CD4-positive, alpha-beta T cell (primary cell): ENCODE results near the gene CLSTN3. TPM values are rescaled to one million over a fixed set of nuclear protein-coding genes. Genes with fewer than 3 reads are reported as not detected.

Experiments used
- ATAC-seq: fragments of 200-7000 bp; cut with Tn5 transposase; one replicate; pipeline ENCODE4 v1.10.0; 2022; ENCODE audit warnings: mild to moderate bottlenecking; ENCODE audit not compliant: poor library complexity
- CTCF ChIA-PET: fragments of 350-600 bp; sonication (Branson Sonifier 250); formaldehyde crosslinking; loops from one replicate; lab custom pipeline; 2021; ENCODE audit warnings: antibody characterized with exemption, inconsistent platforms; lab: Charles Lee
- POLR2A ChIA-PET: fragments of 350-600 bp; sonication (Branson Sonifier 250); formaldehyde crosslinking; loops from one replicate; lab custom pipeline; 2021; ENCODE audit warnings: antibody characterized with exemption, inconsistent platforms; lab: Charles Lee
- DNase-seq, 14 experiments: peaks; one replicate each; pipeline ENCODE4 v3.0.0-alpha.2; 2013 to 2020; ENCODE audit warnings: mixed read lengths in 2 of 14
- H3K27ac ChIP-seq, 2 donors: one replicate each; pipeline versions ENCODE4 v1.5.1 to v1.7.0; 2013; ENCODE audit warnings: low read length in 2 of 2, low read depth in 1 of 2, mild to moderate bottlenecking in 1 of 2
- H3K27me3 ChIP-seq, 2 experiments: 1 replicate in 1 of 2; 2 replicates in 1 of 2; pipeline versions ENCODE4 v1.6.1 to v1.7.0; 2013; ENCODE audit warnings: low read length in 2 of 2, control low read depth in 1 of 2, mild to moderate bottlenecking in 1 of 2, moderate library complexity in 1 of 2; ENCODE audit not compliant: insufficient read depth in 2 of 2, control insufficient read depth in 1 of 2
- H3K36me3 ChIP-seq: one replicate; pipeline ENCODE4 v1.6.1; 2013; ENCODE audit warnings: low read length, control low read depth; ENCODE audit not compliant: insufficient read depth
- H3K4me1 ChIP-seq: one replicate; pipeline ENCODE4 v1.6.1; 2013; ENCODE audit warnings: low read length, control low read depth; ENCODE audit not compliant: insufficient read depth
- H3K4me3 ChIP-seq: one replicate; pipeline ENCODE4 v1.5.1; 2013; ENCODE audit warnings: mild to moderate bottlenecking, low read length, moderate library complexity
- H3K9me3 ChIP-seq, 2 experiments: 1 replicate in 1 of 2; 2 replicates in 1 of 2; pipeline versions ENCODE4 v1.6.1 to v1.7.0; 2013; ENCODE audit warnings: low read length in 2 of 2, mild to moderate bottlenecking in 2 of 2, control low read depth in 1 of 2, moderate library complexity in 1 of 2; ENCODE audit not compliant: control insufficient read depth in 1 of 2, insufficient read depth in 1 of 2
- H3K27ac Mint-ChIP-seq: one replicate; pipeline ENCODE4 v1.8.0; 2020; ENCODE audit warnings: mixed read lengths
- H3K27me3 Mint-ChIP-seq: one replicate; pipeline ENCODE4 v1.8.0; 2021; ENCODE audit warnings: mixed read lengths
- H3K36me3 Mint-ChIP-seq: one replicate; pipeline ENCODE4 v1.8.0; 2021; ENCODE audit warnings: low read depth, mixed read lengths
- H3K4me1 Mint-ChIP-seq: one replicate; pipeline ENCODE4 v1.8.0; 2021; ENCODE audit warnings: low read depth, mixed read lengths
- H3K4me3 Mint-ChIP-seq: one replicate; pipeline ENCODE4 v1.8.0; 2020; ENCODE audit warnings: mild to moderate bottlenecking, mixed read lengths
- H3K9me3 Mint-ChIP-seq: one replicate; pipeline ENCODE4 v1.8.0; 2020; ENCODE audit warnings: mixed read lengths
- intact Hi-C, 2 experiments: fragments of 100-400 bp; cut with DNase I in 1 of 2; cut with micrococcal nuclease in 1 of 2; formaldehyde crosslinking; loops; one replicate each; pipeline versions ENCODE4 v1.15.1 to v1.9.0; 2023 to 2025; cut with DNase I, micrococcal nuclease
- total RNA-seq, 174 experiments: library from RNA in 2 of 174; stranded (reverse) in 2 of 174; gene quantifications; one replicate each; pipeline ENCODE4 v1.2.3 and lab custom pipeline; 2021 to 2026
- TF ChIP-seq, protein P1 (sequence below): fragments of 200-600 bp; IDR thresholded peaks from one replicate; pipeline ENCODE4 v1.8.0; 2022; ENCODE audit warnings: antibody characterized with exemption, mild to moderate bottlenecking

The CLSTN3 gene
- total RNA-seq, 2 experiments from 2014 or later = 29.1 to 33.9 TPM

GRCh38 chr12:7151532-7151931 is 21.4 kb downstream of the CLSTN3 start:
- no peak overlapping the region for H3K27ac Mint-ChIP-seq
- H3K4me3 Mint-ChIP-seq = no peak overlapping the region
- no peaks in the 10 kb centered on the region for H3K27me3 ChIP-seq
- no peaks in the 10 kb centered on the region for H3K4me1 Mint-ChIP-seq
- H3K4me3 ChIP-seq = no peak overlapping the region
- ChIA-PET CTCF (no interaction called here), POLR2A (no interaction called here)
- no peaks in the 10 kb centered on the region for H3K27me3 Mint-ChIP-seq
- H3K9me3 ChIP-seq = no peaks in the 10 kb centered on the region
- intact Hi-C loops = no loop called here
- DNase-seq (no peak), ATAC-seq (no peak)
- TF ChIP-seq, protein P1, sequence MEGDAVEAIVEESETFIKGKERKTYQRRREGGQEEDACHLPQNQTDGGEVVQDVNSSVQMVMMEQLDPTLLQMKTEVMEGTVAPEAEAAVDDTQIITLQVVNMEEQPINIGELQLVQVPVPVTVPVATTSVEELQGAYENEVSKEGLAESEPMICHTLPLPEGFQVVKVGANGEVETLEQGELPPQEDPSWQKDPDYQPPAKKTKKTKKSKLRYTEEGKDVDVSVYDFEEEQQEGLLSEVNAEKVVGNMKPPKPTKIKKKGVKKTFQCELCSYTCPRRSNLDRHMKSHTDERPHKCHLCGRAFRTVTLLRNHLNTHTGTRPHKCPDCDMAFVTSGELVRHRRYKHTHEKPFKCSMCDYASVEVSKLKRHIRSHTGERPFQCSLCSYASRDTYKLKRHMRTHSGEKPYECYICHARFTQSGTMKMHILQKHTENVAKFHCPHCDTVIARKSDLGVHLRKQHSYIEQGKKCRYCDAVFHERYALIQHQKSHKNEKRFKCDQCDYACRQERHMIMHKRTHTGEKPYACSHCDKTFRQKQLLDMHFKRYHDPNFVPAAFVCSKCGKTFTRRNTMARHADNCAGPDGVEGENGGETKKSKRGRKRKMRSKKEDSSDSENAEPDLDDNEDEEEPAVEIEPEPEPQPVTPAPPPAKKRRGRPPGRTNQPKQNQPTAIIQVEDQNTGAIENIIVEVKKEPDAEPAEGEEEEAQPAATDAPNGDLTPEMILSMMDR = no peak
- no peaks in the 10 kb centered on the region for H3K4me1 ChIP-seq
- no peak overlapping the region for H3K27ac ChIP-seq
- peaks cover 87% of the 10 kb centered on the region for H3K36me3 ChIP-seq
- no peaks in the 10 kb centered on the region for H3K9me3 Mint-ChIP-seq
- peaks cover 69% of the 10 kb centered on the region for H3K36me3 Mint-ChIP-seq

DNA sequence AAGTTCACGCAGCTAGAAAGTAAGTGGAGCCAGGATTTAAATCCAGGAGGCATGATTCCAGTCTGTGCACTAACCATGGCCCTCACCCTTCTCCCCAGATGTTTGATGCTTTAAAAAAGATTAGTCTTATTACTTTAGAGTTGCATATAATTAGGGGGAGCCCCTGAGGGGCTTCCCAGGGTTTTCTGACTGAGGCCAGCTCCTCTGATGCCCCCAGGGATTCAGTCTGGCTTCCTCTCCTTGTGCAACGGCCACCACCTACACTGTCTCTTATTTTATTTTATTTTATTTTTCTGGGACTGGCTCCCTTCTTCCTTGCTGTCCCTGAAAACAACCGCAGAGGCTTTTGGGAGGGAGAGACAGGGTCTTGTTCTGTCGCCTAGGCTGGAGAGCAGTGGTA is 22.6 kb downstream of the CLSTN3 start:
- Histone ChIP-seq H3K27me3 (no peaks in the 10 kb centered on the region), H3K4me3 (no peak overlapping the region), H3K36me3 (peaks cover 93% of the 10 kb centered on the region), H3K4me1 (no peaks in the 10 kb centered on the region), H3K27ac (no peak overlapping the region), H3K9me3 (no peaks in the 10 kb centered on the region)
- H3K36me3 Mint-ChIP-seq = peaks cover 68% of the 10 kb centered on the region
- H3K27me3 Mint-ChIP-seq = no peaks in the 10 kb centered on the region
- intact Hi-C loops = no loop called here
- DNase-seq = no peak
- H3K4me3 Mint-ChIP-seq = no peak overlapping the region
- no peak for ATAC-seq
- H3K27ac Mint-ChIP-seq = no peak overlapping the region
- CTCF ChIA-PET = no interaction called here
- POLR2A ChIA-PET = no interaction called here
- TF ChIP-seq, protein P1 = no peak
- no peaks in the 10 kb centered on the region for H3K4me1 Mint-ChIP-seq
- no peaks in the 10 kb centered on the region for H3K9me3 Mint-ChIP-seq

DNA sequence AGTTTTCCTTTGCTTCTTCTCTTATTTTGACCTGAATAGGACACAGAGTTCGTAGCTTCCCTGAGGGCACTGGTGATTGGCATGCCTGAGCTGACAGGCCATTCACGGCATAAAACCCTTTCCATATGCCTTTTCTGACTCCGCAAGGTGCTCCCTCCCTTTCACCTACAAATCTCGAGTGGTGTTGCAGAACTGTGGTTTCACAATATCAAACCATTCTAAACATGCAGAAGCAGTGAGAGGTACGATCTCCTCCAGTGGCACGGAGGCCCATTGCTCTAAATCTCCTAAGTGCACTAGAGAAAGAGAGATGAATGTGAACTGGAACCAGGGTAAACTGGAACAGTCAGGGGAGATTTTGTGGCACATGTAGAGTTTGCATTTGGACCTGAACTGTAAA is 23.9 kb downstream of the CLSTN3 start:
- intact Hi-C loops = no loop called here
- Mint-ChIP-seq H3K4me3 (no peak overlapping the region), H3K36me3 (peaks cover 60% of the 10 kb centered on the region), H3K9me3 (no peaks in the 10 kb centered on the region), H3K27me3 (no peaks in the 10 kb centered on the region), H3K4me1 (no peaks in the 10 kb centered on the region), H3K27ac (no peak overlapping the region)
- no peak for DNase-seq
- no peaks in the 10 kb centered on the region for H3K27me3 ChIP-seq
- no peaks in the 10 kb centered on the region for H3K9me3 ChIP-seq
- no peak overlapping the region for H3K27ac ChIP-seq
- ATAC-seq = no peak
- ChIA-PET POLR2A (no interaction called here), CTCF (no interaction called here)
- H3K4me3 ChIP-seq = no peak overlapping the region
- peaks cover 84% of the 10 kb centered on the region for H3K36me3 ChIP-seq
- no peaks in the 10 kb centered on the region for H3K4me1 ChIP-seq
- TF ChIP-seq, protein P1 = no peak
